HG03095 (cell line): Measurements from ENCODE around the gene SRRM3.
"Not testable (repeated sequence)": the region's sequence is repeated elsewhere in the genome, so short reads cannot be mapped to it uniquely, and the experiment has no call there.

Experiments
- ATAC-seq: cut with Tn5 transposase; IDR thresholded peaks from one replicate; pipeline ENCODE4 v1.9.1; 2021; ENCODE audit warnings: moderate library complexity; ENCODE audit not compliant: unreplicated experiment

SRRM3 gene

DNA sequence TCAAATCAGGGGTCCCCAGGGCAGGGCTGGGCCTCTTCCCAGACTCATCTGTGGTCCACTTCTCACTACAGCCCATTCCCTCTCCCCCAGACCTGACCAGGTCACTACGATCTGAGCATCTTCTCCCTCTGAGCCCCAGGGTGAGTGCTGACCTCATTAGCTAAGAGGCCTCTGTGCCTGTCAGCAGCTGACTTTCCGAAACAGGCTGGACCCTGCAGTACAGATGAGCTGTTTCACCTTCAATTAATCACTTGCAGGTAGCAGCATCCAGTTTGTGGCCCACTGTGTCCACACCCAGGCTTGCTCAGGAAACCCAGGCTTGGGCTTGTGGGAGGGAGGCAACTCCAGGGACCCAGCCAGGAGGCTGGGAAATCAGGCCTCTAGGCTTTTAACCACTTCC is 24.3 kb downstream of the SRRM3 start:
- ATAC-seq: no peak

DNA sequence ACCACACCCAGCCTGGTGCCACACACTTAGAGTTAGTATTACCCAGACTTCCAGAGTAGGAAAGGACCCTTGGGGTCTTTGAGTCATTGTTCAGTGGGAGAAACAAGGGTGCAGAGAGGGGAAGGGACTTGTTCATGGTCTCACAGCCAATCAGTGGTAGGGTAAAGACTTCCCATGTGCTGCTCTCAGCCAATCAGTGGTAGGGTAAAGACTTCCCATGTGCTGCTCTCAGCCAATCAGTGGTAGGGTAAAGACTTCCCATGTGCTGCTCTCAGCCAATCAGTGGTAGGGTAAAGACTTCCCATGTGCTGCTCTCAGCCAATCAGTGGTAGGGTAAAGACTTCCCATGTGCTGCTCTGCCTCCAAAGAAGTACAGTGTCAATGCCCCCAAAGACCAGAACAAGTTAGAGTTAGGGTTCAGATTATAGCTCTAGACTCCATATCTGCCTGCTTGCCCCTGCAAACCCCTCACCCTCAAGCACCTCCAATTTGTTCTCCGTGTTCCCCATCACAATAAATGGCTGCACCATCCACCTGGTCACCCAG is 25.3 kb downstream of the SRRM3 start:
- not testable (repeated sequence) for ATAC-seq

DNA sequence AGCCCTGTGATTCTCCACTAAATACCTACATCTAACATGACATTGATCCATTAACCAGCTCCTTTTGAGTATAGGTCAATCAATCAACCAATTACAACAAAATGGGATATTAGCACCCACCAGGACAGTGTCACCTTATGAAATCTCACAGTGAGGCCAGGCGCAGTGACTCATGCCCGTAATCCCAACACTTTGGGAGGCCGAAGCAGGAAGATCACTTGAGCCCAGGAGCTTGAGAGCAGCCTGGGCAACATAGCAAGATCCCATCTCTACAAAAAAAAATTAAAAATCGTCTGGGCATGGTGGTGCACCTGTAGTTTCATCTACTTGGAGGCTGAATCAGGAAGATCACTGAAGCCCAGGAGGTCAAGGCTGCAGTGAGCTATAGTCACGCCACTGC is 28.5 kb downstream of the SRRM3 start:
- ATAC-seq: no peak

GRCh38 chr7:76231071-76231470 is 29.4 kb downstream of the SRRM3 start:
- ATAC-seq: no peak

DNA sequence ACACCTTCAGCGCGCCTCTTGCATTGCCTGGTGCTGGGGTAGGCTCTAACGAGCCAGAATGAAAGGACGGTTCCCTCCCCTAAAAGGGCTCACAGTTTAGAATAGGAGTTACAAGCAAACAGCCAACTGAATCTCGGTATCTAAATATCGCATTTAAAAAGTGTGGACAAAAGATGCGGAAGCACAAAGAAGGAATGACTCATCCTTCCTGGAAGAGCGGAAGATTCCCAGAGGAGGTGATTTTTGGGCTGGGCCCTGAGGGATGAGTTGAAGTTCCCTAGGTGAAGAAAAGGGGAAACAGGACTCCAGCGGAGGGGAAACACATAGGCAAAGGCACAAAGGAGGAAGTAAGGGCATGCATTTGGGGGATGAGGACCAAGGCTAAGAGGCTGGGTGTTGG is 29.9 kb downstream of the SRRM3 start:
- ATAC-seq: no peak

- ATAC-seq: no peak
Measured at GRCh38 chr7:76232698-76233097, 31.0 kb downstream of the SRRM3 start.

DNA sequence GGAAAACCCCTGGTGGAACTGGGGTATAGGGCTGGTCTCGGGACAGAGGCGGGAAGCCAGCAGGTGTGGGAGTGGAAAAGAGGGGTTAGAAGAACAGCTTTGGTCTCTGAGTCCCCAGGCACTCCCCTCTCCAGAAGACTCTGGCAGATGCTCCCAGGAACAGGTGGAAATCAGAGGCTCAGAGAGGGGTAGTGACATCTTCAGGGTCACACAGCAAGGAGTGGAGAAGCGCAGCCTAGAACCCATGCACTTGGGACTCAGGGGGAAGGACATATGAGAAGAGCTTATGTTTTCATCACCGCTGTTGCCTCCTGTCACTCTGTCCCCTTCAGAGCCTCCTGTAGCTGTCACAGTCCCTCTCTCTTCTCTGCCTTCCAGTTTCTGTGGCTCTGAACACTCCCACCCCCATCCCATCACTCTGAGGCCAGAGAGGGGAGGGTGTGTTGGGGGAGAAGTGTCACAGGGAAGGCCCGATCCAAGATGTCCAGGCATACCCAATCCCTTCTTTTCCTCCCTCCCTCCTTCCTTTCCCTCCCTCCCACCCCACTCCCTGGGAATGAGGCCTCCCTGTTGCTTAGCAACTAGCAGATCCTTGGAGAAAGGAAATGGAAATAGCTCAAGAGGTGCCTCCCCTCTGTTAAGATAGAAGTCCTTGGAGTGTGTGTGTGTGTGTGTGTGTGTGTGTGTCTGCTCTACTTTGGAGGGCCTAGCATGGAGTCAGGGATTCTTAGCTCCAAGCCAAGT is 32.0 kb downstream of the SRRM3 start:
- ATAC-seq: no peak

DNA sequence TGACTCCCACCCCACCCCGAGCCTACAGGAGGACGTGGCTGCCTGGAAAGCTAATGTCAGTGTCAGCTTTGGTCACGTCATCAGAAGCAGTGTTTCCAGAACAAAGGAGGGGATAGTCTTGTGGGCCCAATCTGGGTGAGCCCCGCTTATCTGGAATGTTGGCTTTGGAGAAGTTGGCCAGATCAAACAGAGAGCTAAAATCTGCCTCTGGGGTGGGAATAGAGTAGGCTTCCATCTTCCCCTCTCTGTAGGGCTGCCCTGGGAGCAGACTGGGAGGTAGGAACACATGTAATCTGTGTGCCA is 32.5 kb downstream of the SRRM3 start:
- ATAC-seq: no peak

DNA sequence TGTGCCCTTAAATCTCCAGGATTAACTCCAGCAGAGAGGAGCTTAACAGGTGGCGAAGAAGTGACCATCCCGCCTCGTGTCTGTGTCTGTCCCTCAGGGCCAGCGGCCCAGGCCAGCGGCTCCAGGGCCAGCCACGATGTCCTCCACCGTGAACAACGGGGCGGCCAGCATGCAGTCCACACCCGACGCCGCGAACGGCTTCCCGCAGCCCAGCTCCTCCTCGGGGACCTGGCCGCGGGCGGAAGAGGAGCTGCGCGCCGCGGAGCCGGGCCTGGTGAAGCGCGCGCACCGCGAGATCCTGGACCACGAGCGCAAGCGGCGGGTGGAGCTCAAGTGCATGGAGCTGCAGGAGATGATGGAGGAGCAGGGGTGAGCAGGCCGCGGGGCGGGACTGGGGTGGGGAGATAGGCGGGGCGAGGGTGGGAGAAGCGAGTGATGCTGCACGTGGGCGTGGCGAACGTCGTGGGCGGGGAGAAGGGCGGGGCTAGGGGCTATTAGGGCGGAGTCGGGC is 33.3 kb downstream of the SRRM3 start:
- peak; percentile 60 for ATAC-seq

DNA sequence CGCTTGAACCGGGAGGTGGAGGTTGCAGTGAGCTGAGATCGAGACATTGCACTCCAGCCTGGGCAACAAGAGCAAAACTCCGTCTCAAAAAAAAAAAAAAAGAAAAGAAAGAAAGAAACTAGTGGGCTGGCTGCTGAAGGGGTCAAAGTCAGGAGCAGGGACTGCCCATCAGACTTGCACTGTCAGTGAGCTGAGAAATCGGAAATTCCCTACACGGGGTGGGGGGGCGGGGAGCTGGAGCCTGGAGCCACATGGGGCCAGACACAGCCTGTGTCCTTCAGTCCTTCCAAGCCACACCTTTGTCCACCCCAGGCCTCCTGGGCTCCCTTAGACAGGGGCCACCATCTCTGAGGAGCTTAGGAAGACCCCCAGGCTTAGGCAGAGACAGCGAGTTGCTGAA is 34.5 kb downstream of the SRRM3 start:
- ATAC-seq: no peak

DNA sequence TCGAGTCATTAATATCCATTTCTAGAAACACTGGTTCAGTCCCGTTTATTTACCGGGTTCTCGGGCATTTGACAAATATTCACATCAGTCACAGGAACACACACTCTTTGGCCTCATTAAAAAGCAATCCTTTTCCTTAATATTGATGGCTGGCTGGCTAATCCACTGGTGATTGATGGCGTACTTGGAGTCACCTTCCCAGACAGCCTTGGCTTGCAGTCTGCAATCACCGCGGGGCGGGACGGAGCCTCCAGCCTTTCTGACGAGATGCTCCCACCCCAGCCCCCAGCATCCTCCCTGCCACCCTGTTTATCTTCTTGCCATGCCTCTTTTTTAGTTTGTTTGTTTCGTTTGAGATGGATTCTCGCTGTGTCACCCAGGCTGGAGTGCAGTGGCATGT is 36.6 kb downstream of the SRRM3 start:
- ATAC-seq: no peak

- no peak for ATAC-seq
Measured at GRCh38 chr7:76241141-76241540, 39.4 kb downstream of the SRRM3 start.

DNA sequence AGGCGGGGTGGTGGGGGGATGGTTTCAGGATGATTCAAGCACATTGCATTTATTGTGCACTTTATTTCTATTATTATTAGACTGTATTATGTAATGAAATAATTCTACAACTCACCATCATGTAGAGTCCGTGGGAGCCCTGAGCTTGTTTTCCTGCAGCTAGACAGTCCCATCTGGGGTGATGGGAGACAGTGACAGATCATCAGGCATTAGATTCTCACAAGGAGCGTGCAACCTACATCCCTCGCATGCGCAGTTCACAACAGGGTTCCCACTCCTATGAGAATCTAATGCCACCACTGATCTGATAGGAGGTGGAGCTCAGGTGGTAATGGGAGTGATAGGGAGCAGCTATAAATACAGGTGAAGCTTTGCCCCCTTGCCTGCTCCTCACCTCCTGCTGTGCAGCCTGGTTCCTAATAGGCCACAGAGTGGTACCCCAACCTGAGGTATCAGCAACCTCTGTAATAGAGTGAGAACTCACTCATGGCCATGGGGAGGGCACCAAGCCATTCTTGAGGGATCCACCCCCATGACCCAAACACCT is 40.9 kb downstream of the SRRM3 start:
- ATAC-seq: not testable (repeated sequence)

DNA sequence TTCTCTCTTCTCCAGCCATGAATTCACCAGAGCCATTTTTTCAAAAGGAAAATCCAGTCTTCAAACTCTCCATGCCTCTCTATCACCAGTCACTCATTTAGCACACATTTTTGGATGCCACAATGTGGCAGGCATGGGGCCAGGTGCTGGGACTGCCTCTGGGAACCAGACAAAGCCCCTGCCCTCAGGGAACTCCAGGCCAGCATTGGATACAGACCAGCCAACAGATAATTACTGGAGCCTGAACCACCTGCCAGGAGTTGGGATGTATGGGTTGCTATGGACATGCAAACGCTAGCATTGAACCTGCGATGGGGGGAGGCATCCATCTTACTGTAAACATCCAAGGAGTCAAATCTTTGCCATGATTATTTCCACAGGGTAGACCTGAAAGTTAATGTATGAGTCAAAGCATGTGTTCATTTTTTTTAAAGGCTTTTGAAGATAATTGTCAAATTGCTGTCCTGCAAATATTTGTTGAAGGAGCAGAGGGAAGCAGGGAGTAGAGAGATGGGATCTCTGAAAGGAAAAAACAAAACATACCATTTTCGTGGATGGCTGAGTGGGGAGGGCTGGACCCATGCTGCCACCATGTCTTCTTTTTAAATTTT is 43.2 kb downstream of the SRRM3 start:
- no peak for ATAC-seq

DNA sequence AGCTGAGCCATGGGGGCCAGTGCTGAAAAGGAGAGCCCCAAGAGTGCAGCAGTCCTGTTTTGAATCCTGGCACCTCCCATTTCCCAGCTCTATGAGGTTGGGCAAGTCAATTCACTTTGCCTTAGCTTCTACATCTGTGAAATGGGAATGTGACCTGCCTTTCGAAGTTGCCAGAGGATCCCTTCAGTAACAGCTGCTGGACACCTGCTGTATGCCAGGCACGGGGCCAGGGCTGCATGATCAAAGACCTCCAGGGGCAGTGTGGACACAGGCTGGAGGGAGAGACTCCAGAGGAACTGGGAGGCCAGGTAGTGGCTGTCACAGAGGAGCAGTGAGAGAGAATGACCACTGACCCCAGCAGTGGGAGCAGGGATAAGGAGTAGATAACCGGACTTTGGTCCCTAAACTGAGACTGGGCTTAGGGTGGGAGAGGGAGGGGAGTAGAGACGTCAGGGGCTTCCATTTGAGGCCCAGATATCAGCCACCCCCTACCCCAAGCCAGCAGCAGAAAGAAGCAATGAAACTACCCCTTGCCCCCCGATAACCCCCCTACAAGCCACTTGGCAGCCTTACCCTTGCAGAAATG is 45.2 kb downstream of the SRRM3 start:
- no peak for ATAC-seq

GRCh38 chr7:76247938-76248337 is 46.2 kb downstream of the SRRM3 start:
- no peak for ATAC-seq

- ATAC-seq: no peak
Measured at GRCh38 chr7:76252021-76252420, 50.3 kb downstream of the SRRM3 start.

DNA sequence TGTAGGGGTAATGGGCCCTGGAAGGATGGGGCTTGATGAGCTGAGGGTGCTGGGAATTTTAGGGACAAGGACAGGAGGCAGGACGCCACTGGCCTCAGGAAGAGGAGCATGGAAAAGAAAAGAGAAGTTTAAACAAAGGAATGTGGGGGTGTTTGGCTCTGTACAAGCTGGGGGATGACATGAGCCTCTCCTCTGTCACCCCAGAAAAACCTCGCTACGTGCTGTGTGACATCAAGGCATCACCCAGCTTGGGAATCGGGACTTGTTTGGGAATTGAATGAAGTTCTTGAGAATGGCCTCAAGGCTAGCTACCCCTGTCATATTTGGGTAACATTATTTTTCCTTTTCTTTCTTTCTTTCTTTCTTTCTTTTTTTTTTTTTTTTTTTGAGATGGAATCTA is 53.1 kb downstream of the SRRM3 start:
- no peak for ATAC-seq

DNA sequence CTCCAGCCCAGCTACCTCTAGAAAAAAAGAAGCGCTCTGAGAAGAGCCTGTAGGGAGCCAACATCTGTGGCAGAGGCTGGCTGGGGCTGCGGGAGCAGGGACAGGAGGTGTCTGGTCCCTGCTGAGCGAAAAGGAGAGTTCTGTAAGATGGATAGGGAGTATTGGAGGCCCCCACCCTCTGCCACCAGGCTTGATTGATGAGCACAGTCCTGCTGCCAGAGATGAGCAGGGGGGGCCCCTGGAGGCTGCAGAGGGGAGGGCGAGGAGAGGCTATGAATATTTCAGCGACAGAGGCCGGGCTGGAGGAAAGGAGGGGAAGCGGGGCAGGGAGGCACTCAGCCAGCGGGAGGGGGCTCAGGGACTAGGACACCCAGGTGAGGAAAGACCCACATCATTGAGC is 56.3 kb downstream of the SRRM3 start:
- no peak for ATAC-seq

GRCh38 chr7:76259124-76260093 is 57.7 kb downstream of the SRRM3 start:
- no peak for ATAC-seq
